HCT116 (cell line): ENCODE results near the gene PLA2G2D. TPM values are rescaled to one million over a fixed set of nuclear protein-coding genes. Genes with fewer than 3 reads are reported as not detected.

Experiments used
- ATAC-seq: fragments of 200-7000 bp; cut with Tn5 transposase; 2 replicates; pipeline ENCODE4 v1.9.1; 2020; ENCODE audit warnings: mild to moderate bottlenecking, moderate library complexity
- BruUV-seq: library from RNA; stranded (reverse); fragments of 400-500 nt; replicated peaks from 2 replicates; lab custom pipeline; 2021; lab: Mats Ljungman, UMichigan
- CTCF ChIA-PET: fragments of 300-600 bp; sonication (Branson Sonifier 250); formaldehyde crosslinking; loops from one replicate; lab custom pipeline; 2021; ENCODE audit warnings: antibody characterized with exemption; lab: Charles Lee
- POLR2A ChIA-PET: fragments of 300-600, 350-600 bp; sonication (Branson Sonifier 250); formaldehyde crosslinking; loops from one replicate; lab custom pipeline; 2021; ENCODE audit warnings: antibody characterized with exemption; lab: Charles Lee
- RAD21 ChIA-PET, 2 experiments: fragments of 300-600 bp; sonication (Branson Sonifier 250); formaldehyde crosslinking; loops; one replicate each; lab custom pipeline; 2023; ENCODE audit warnings: low total read pairs in 2 of 2; ENCODE audit not compliant: uncharacterized antibody in 2 of 2, unreplicated experiment in 2 of 2, low non-redundant PET in 1 of 2; lab: Charles Lee
- DNase-seq: peaks from one replicate; pipeline ENCODE4 v3.0.0-alpha.2; 2010; ENCODE audit warnings: low read depth, low spot score
- H2AFZ ChIP-seq: fragments of 200-600 bp; shearing (Covaris generic), sonication (generic); 2 replicates; pipeline ENCODE4 v1.6.1; 2017; ENCODE audit warnings: low read depth, mixed run types, mixed read lengths, antibody characterized with exemption, low read length; ENCODE audit not compliant: poor library complexity, severe bottlenecking
- H3K27ac ChIP-seq: 2 replicates; pipeline ENCODE4 v1.5.1; 2012; ENCODE audit warnings: low read depth, low read length
- H3K27me3 ChIP-seq: fragments of 200-600 bp; sonication (generic); 2 replicates; pipeline ENCODE4 v1.6.1; 2016; ENCODE audit warnings: mixed run types, low read length, mixed read lengths; ENCODE audit not compliant: insufficient read depth
- H3K36me3 ChIP-seq, 2 experiments: fragments of 200-500 bp in 1 of 2; fragments of 200-600 bp in 1 of 2; sonication (Bioruptor generic) in 1 of 2; sonication (generic) in 1 of 2; 2 replicates each; pipeline versions ENCODE4 v1.5.1 to v1.6.1; 2014 to 2016; ENCODE audit warnings: low read length in 2 of 2, inconsistent platforms in 1 of 2, mixed read lengths in 1 of 2, mixed run types in 1 of 2; ENCODE audit not compliant: insufficient read depth in 2 of 2, control insufficient read depth in 1 of 2
- H3K4me1 ChIP-seq, 2 experiments: fragments of 200-600 bp in 1 of 2; sonication (generic) in 1 of 2; 2 replicates each; pipeline versions ENCODE4 v1.5.1 to v1.6.1; 2012 to 2017; ENCODE audit warnings: low read length in 2 of 2, inconsistent platforms in 1 of 2, mild to moderate bottlenecking in 1 of 2, mixed read lengths in 1 of 2, mixed run types in 1 of 2, moderate library complexity in 1 of 2; ENCODE audit not compliant: insufficient read depth in 2 of 2, control insufficient read depth in 1 of 2
- H3K4me2 ChIP-seq: fragments of 200-600 bp; sonication (generic); 2 replicates; pipeline ENCODE4 v1.6.1; 2017; ENCODE audit warnings: mixed run types, low read length, mixed read lengths
- H3K4me3 ChIP-seq, 2 experiments: fragments of 200-600 bp in 1 of 2; sonication (generic) in 1 of 2; replicated peaks in 1 of 2; 2 replicates each; pipeline ENCODE4 v1.5.1; 2011 to 2016; ENCODE audit warnings: low read length in 2 of 2, control low read depth in 1 of 2, low read depth in 1 of 2, mild to moderate bottlenecking in 1 of 2, mixed read lengths in 1 of 2, mixed run types in 1 of 2
- H3K79me2 ChIP-seq: fragments of 200-600 bp; sonication (generic); 2 replicates; pipeline ENCODE4 v1.6.1; 2017; ENCODE audit warnings: mild to moderate bottlenecking, mixed run types, low read length, moderate library complexity, mixed read lengths; ENCODE audit not compliant: insufficient read depth
- H3K9ac ChIP-seq: fragments of 200-600 bp; sonication (generic); 2 replicates; pipeline ENCODE4 v1.6.1; 2016; ENCODE audit warnings: low read length, mixed read lengths
- H3K9me2 ChIP-seq: fragments of 200-600 bp; sonication (generic), shearing (Covaris generic); 2 replicates; pipeline ENCODE4 v1.6.1; 2017; ENCODE audit warnings: mixed run types, mild to moderate bottlenecking, moderate library complexity; ENCODE audit not compliant: insufficient read depth
- H3K9me3 ChIP-seq, 2 experiments: fragments of 200-500 bp in 1 of 2; fragments of 200-600 bp in 1 of 2; sonication (Bioruptor generic) in 1 of 2; sonication (generic) in 1 of 2; 2 replicates each; pipeline ENCODE4 v1.6.1; 2014 to 2017; ENCODE audit warnings: low read length in 2 of 2, mixed read lengths in 2 of 2, inconsistent platforms in 1 of 2, low read depth in 1 of 2, mild to moderate bottlenecking in 1 of 2, mixed run types in 1 of 2, moderate library complexity in 1 of 2; ENCODE audit not compliant: control insufficient read depth in 1 of 2, insufficient read depth in 1 of 2
- H4K20me1 ChIP-seq: fragments of 200-600 bp; sonication (generic), shearing (Covaris generic); 2 replicates; pipeline ENCODE4 v1.6.1; 2017; ENCODE audit warnings: mixed run types, mild to moderate bottlenecking, moderate library complexity; ENCODE audit not compliant: insufficient read depth
- CBX3 ChIP-seq: IDR thresholded peaks from 2 replicates; pipeline ENCODE4 v1.6.1; 2012; ENCODE audit warnings: low read depth
- CEBPB ChIP-seq: IDR thresholded peaks from 2 replicates; pipeline ENCODE4 v1.6.1; 2012; ENCODE audit warnings: low read depth
- EZH2 ChIP-seq: fragments of 200-600 bp; sonication (generic); IDR thresholded peaks from 2 replicates; pipeline ENCODE4 v1.6.1; 2017; ENCODE audit warnings: antibody characterized with exemption, mixed run types
- FOSL1 ChIP-seq: IDR thresholded peaks from 2 replicates; pipeline ENCODE4 v1.6.1; 2012; ENCODE audit warnings: low read depth
- POLR2A ChIP-seq: IDR thresholded peaks from 2 replicates; pipeline ENCODE4 v1.7.0; 2011; ENCODE audit warnings: borderline replicate concordance; ENCODE audit not compliant: insufficient read depth, insufficient read length; ENCODE audit errors: extremely low read depth
- POLR2AphosphoS5 ChIP-seq: IDR thresholded peaks from 2 replicates; pipeline ENCODE4 v1.6.1; 2011; ENCODE audit warnings: mild to moderate bottlenecking, low read depth, low read length, moderate library complexity
- SIN3A ChIP-seq: IDR thresholded peaks from 2 replicates; pipeline ENCODE4 v1.6.1; 2012; ENCODE audit warnings: low read depth
- SP1 ChIP-seq: IDR thresholded peaks from 2 replicates; pipeline ENCODE4 v1.6.1; 2012; ENCODE audit warnings: low read depth
- SRF ChIP-seq: IDR thresholded peaks from 2 replicates; pipeline ENCODE4 v1.6.1; 2012; ENCODE audit warnings: low read depth
- TCF7L2 ChIP-seq: IDR thresholded peaks from 2 replicates; pipeline ENCODE4 v1.7.0; 2011; ENCODE audit warnings: borderline replicate concordance, inconsistent platforms; ENCODE audit not compliant: insufficient read depth, insufficient read length; ENCODE audit errors: extremely low read depth
- YY1 ChIP-seq: IDR thresholded peaks from 2 replicates; pipeline ENCODE4 v1.6.1; 2011; ENCODE audit warnings: low read length, low read depth, moderate library complexity, mild to moderate bottlenecking; ENCODE audit not compliant: insufficient replicate concordance; ENCODE audit errors: extremely low read depth
- ZNF274 ChIP-seq: fragments of 200-500 bp; sonication (Bioruptor generic); IDR thresholded peaks from 2 replicates; pipeline ENCODE4 v1.6.1; 2014; ENCODE audit warnings: mild to moderate bottlenecking, low read depth, low read length, inconsistent platforms
- intact Hi-C: fragments of 100-400 bp; cut with micrococcal nuclease; formaldehyde crosslinking; loops from 2 replicates; pipeline ENCODE4 v1.10.0; 2022
- total RNA-seq: library from RNA; stranded (reverse); gene quantifications from one replicate; pipeline ENCODE4 v1.2.1, GENCODE V29; 2021; ENCODE audit not compliant: unreplicated experiment
- TF ChIP-seq, protein P1 (sequence below), 3 experiments: fragments of 200-600 bp in 1 of 3; sonication (generic) in 1 of 3; IDR thresholded peaks in 2 of 3; conservative IDR thresholded peaks in 1 of 3; 2 replicates each; pipeline ENCODE4 v1.5.1; 2012 to 2017; ENCODE audit warnings: low read depth in 2 of 3, low read length in 2 of 3, antibody characterized with exemption in 1 of 3, borderline replicate concordance in 1 of 3, control low read depth in 1 of 3, mild to moderate bottlenecking in 1 of 3, mixed read lengths in 1 of 3, mixed run types in 1 of 3, moderate library complexity in 1 of 3; ENCODE audit not compliant: insufficient read depth in 1 of 3
- TF ChIP-seq, protein P2 (sequence below): IDR thresholded peaks from 2 replicates; pipeline ENCODE4 v1.6.1; 2012

Gene PLA2G2D
- total RNA-seq, 1 experiment from 2014 or later, result not detected

DNA sequence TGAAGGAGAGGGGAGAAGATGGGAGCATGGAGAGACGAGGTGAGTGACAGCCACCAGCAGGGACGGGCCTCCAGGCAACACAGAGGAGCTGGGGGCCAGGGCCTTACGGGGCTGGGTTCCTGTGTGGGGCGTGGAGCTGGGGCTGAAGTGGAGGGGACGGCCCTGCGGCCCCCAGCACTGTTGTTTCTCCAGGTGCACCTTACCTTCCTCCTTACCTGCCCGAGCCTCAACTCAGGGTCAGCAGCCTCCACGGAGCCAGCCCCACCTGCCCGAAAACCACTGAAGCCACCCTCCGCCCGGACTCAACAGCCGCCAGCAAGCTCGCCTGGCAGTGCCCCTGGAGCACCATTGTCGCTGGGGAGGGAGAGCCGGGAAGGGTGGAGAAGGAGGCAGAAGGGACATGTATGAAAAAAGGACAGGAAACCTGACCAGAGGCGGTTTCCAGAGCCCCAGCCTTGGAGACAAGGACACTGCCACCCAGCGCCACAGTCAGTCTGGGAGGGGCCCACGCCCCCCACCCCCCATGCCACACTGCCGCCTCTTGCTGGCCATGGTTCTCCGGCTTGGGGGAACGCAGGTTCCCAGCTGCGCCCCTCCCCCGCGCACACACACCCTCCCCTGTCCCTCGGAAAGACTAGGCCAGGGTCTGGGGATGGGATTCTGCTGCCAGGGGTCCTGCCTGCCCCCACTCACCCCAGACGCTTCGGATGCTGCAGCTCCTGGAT is 30.4 kb upstream of the PLA2G2D start:
- Histone ChIP-seq H3K9me2 (no peaks in the 10 kb centered on the region), H3K27ac (no peak overlapping the region), H3K36me3 (no peaks in the 10 kb centered on the region), H4K20me1 (no peaks in the 10 kb centered on the region), H3K9ac (no peak overlapping the region), H3K9me3 (no peaks in the 10 kb centered on the region), H3K4me2 (no peak overlapping the region), H3K4me1 (peaks cover 0 to 5% of the 10 kb centered on the region in 2 experiments; a peak in 2 of 4 replicates), H3K4me3 (no peak overlapping the region), H2AFZ (no peak overlapping the region), H3K27me3 (no peaks in the 10 kb centered on the region), H3K79me2 (no peaks in the 10 kb centered on the region)
- ATAC-seq (no peak), DNase-seq (no peak)
- POLR2A ChIA-PET, result no interaction called here
- no peak for TF ChIP-seq SRF
- TF ChIP-seq, protein P1, sequence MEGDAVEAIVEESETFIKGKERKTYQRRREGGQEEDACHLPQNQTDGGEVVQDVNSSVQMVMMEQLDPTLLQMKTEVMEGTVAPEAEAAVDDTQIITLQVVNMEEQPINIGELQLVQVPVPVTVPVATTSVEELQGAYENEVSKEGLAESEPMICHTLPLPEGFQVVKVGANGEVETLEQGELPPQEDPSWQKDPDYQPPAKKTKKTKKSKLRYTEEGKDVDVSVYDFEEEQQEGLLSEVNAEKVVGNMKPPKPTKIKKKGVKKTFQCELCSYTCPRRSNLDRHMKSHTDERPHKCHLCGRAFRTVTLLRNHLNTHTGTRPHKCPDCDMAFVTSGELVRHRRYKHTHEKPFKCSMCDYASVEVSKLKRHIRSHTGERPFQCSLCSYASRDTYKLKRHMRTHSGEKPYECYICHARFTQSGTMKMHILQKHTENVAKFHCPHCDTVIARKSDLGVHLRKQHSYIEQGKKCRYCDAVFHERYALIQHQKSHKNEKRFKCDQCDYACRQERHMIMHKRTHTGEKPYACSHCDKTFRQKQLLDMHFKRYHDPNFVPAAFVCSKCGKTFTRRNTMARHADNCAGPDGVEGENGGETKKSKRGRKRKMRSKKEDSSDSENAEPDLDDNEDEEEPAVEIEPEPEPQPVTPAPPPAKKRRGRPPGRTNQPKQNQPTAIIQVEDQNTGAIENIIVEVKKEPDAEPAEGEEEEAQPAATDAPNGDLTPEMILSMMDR (IDR thresholded peaks at IDR 0.05 in 2 of 3, conservative IDR thresholded peaks at IDR 0.05 in 1 of 3; ENCODE audit: borderline replicate concordance in 1 of 3, insufficient read depth in 1 of 3, low read depth in 2 of 3, low read length in 2 of 3), result no peak
- TF ChIP-seq YY1, result no peak
- no peak for TF ChIP-seq FOSL1
- no peak for TF ChIP-seq SIN3A
- TF ChIP-seq CEBPB, result no peak
- TF ChIP-seq, protein P2, sequence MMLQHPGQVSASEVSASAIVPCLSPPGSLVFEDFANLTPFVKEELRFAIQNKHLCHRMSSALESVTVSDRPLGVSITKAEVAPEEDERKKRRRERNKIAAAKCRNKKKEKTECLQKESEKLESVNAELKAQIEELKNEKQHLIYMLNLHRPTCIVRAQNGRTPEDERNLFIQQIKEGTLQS, result no peak
- no peak for TF ChIP-seq SP1
- no peak for TF ChIP-seq CBX3
- TF ChIP-seq ZNF274, result no peak
- no peak for TF ChIP-seq EZH2
- TF ChIP-seq TCF7L2, result no peak
- no peak for TF ChIP-seq POLR2AphosphoS5
- no peak for TF ChIP-seq POLR2A
- CTCF ChIA-PET, result no interaction called here
- intact Hi-C loops, result loop anchor here (5.0 kb wide), 1 partner anchor 487 kb away; the partner anchor contains the start of gene HTR6
- no TSS peak for BruUV-seq
- RAD21 ChIA-PET, result no interaction called here
